Transverse colon (tissue), 4 donors: ENCODE results near the gene ZBTB9. TPM values are rescaled to one million over a fixed set of nuclear protein-coding genes. Genes with fewer than 3 reads are reported as not detected.

Experiments
- DNase-seq: peaks from one replicate; pipeline ENCODE4 v3.0.0-alpha.2; 2019
- H3K27ac ChIP-seq, 4 donors: fragments of 200-600 bp; sonication (generic); 2 replicates each; pipeline ENCODE4 v1.5.1; 2016 to 2018; ENCODE audit warnings: inconsistent platforms in 4 of 4
- H3K27me3 ChIP-seq: fragments of 200-600 bp; sonication (generic); 2 replicates; pipeline ENCODE4 v1.5.1; 2017; ENCODE audit warnings: inconsistent platforms
- H3K36me3 ChIP-seq, 4 donors: fragments of 200-600 bp; sonication (generic); 2 replicates each; pipeline ENCODE4 v1.5.1; 2017 to 2019; ENCODE audit warnings: inconsistent platforms in 4 of 4
- H3K4me1 ChIP-seq, 4 donors: fragments of 200-600 bp; sonication (generic); 2 replicates each; pipeline ENCODE4 v1.5.1; 2017 to 2020; ENCODE audit warnings: inconsistent platforms in 4 of 4
- H3K4me3 ChIP-seq, 4 donors: fragments of 200-600 bp; sonication (generic); 1 replicate in 1 of 4; 2 replicates in 3 of 4; pipeline versions ENCODE4 v1.5.1 to v1.6.1; 2017 to 2019; ENCODE audit warnings: inconsistent platforms in 4 of 4
- H3K9me3 ChIP-seq, 2 donors: fragments of 200-600 bp; sonication (generic); 2 replicates each; pipeline ENCODE4 v1.5.1; 2017 to 2019; ENCODE audit warnings: inconsistent platforms in 2 of 2
- EP300 ChIP-seq: sonication (generic); formaldehyde crosslinking; IDR thresholded peaks from one replicate; pipeline ENCODE4 v1.6.1; 2017; ENCODE audit warnings: antibody characterized with exemption, low read depth
- POLR2A ChIP-seq: fragments of 450-650 bp; IDR thresholded peaks from one replicate; pipeline ENCODE4 v1.6.1; 2016; ENCODE audit warnings: antibody characterized with exemption, mild to moderate bottlenecking, moderate library complexity
- POLR2AphosphoS5 ChIP-seq, 3 donors: sonication (generic); formaldehyde crosslinking; IDR thresholded peaks; one replicate each; pipeline ENCODE4 v1.6.1; 2016; ENCODE audit warnings: antibody characterized with exemption in 3 of 3
- WGBS, 2 donors: methylation state at CpG; one replicate each; pipeline ENCODE4 v1.1.5; 2018; ENCODE audit warnings: low coverage in 1 of 2; 5-methylcytosine and 5-hydroxymethylcytosine counted together
- in situ Hi-C, 4 donors: fragments of 200-750 bp; cut with MboI; loops; one replicate each; pipeline versions ENCODE4 v1.15.0 to v1.15.1; 2017; ENCODE audit warnings: low sequenced_read_pairs in 3 of 4, low pct_ligation_motif_present in 1 of 4, low pct_unique_long_range_greater_than_20kb in 1 of 4
- intact Hi-C: fragments of 100-400 bp; cut with DNase I; formaldehyde crosslinking; loops from one replicate; pipeline ENCODE4 v1.15.1; 2023; ENCODE audit warnings: low total_unique reads
- total RNA-seq, 4 donors: library from RNA; depleted of rRNA; stranded (reverse); fragments of >200 nt; gene quantifications; one replicate each; pipeline ENCODE4 v1.1.0, GENCODE V29; 2016
- TF ChIP-seq, protein P1 (sequence below), 5 experiments: fragments of 200-600 bp in 3 of 5; fragments of 450-650 bp in 2 of 5; sonication (generic) in 3 of 5; IDR thresholded peaks; 1 replicate in 2 of 5; 2 replicates in 3 of 5; pipeline ENCODE4 v1.5.1; 2016 to 2017; ENCODE audit warnings: antibody characterized with exemption in 5 of 5, inconsistent platforms in 3 of 5, mild to moderate bottlenecking in 2 of 5, moderate library complexity in 1 of 5

The ZBTB9 gene
- total RNA-seq, 4 donors from 2014 or later: 2.2 to 3.2 TPM; not detected in 2

GRCh38 chr6:33490621-33491020 is 36.2 kb downstream of the ZBTB9 start:
- Histone ChIP-seq H3K4me3 (no peak overlapping the region), H3K27me3 (no peaks in the 10 kb centered on the region), H3K36me3 (no peaks in the 10 kb centered on the region), H3K27ac (no peak overlapping the region), H3K4me1 (no peaks in the 10 kb centered on the region), H3K9me3 (no peaks in the 10 kb centered on the region)
- DNase-seq: no peak
- 92 to 94% methylated on average over 2 to 6 of the region's 6 CpGs for WGBS, 2 donors
- in situ Hi-C loops (no loop called here), intact Hi-C loops (no loop called here)
- TF ChIP-seq POLR2AphosphoS5 (IDR thresholded peaks at IDR 0.05) (no peak), POLR2A (no peak), EP300 (no peak)
- TF ChIP-seq, protein P1, sequence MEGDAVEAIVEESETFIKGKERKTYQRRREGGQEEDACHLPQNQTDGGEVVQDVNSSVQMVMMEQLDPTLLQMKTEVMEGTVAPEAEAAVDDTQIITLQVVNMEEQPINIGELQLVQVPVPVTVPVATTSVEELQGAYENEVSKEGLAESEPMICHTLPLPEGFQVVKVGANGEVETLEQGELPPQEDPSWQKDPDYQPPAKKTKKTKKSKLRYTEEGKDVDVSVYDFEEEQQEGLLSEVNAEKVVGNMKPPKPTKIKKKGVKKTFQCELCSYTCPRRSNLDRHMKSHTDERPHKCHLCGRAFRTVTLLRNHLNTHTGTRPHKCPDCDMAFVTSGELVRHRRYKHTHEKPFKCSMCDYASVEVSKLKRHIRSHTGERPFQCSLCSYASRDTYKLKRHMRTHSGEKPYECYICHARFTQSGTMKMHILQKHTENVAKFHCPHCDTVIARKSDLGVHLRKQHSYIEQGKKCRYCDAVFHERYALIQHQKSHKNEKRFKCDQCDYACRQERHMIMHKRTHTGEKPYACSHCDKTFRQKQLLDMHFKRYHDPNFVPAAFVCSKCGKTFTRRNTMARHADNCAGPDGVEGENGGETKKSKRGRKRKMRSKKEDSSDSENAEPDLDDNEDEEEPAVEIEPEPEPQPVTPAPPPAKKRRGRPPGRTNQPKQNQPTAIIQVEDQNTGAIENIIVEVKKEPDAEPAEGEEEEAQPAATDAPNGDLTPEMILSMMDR (IDR thresholded peaks at IDR 0.05): no peak

DNA sequence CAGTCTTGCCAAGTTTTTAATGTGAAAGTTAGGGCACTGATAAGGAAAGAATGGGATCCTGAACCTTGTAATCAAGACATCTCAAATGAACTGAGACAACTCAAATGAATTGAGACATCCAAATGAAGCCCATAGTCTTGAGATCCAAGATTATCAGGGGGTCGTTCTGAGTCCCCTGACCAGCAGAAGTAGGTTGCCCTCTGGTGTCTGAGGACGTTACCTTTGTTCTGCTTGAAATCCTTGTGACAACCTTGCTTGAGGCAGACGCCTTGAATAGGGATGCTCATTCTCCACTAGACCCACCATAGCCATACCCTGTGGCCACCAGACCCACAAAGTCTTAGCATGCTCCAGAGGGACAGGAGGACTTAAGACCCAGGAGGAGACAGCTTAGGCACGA is 37.7 kb downstream of the ZBTB9 start:
- no peak for TF ChIP-seq POLR2A
- 44% methylated on average over 4 of the region's 4 CpGs; no CpG with 5 or more reads in 1 of the 2 donors for WGBS, 2 donors

DNA sequence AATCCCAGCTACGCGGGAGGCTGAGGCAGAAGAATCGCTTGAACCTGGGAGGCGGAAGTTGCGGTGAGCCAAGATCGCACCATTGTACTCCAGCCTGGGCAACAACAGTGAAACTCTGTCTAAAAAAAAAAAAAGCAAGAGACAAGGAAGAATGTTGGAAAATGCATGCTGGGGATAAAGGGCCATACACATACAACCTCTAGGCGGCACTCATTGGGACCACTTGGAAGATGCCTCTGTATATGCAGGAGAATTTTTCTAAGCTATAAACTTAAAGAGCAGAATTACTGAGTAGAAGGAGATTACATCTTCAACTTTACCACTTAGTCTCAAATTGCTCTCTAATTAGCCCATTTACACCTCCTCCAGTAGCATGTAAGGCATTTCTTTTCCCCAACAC is 42.8 kb downstream of the ZBTB9 start:
- DNase-seq: no peak
- TF ChIP-seq EP300 (no peak), POLR2AphosphoS5 (IDR thresholded peaks at IDR 0.05) (no peak), POLR2A (no peak)
- TF ChIP-seq, protein P1 (IDR thresholded peaks at IDR 0.05): no peak
- no peak overlapping the region for H3K27ac ChIP-seq
- WGBS, 2 donors: 75 to 98% methylated on average over 1 to 7 of the region's 7 CpGs
- H3K4me3 ChIP-seq: no peak overlapping the region
- intact Hi-C loops: no loop called here
- H3K4me1 ChIP-seq: no peaks in the 10 kb centered on the region
- no peaks in the 10 kb centered on the region for H3K9me3 ChIP-seq
- H3K27me3 ChIP-seq: no peaks in the 10 kb centered on the region
- no peaks in the 10 kb centered on the region for H3K36me3 ChIP-seq
- in situ Hi-C loops: no loop called here

More for the DNA sequence above, 37.7 kb downstream of the ZBTB9 start:
- no peaks in the 10 kb centered on the region for H3K36me3 ChIP-seq
- H3K27me3 ChIP-seq: no peaks in the 10 kb centered on the region
- intact Hi-C loops (no loop called here), in situ Hi-C loops (no loop called here)
- H3K4me1 ChIP-seq: no peaks in the 10 kb centered on the region
- no peak overlapping the region for H3K4me3 ChIP-seq
- no peaks in the 10 kb centered on the region for H3K9me3 ChIP-seq
- no peak overlapping the region for H3K27ac ChIP-seq
- DNase-seq: no peak

- DNase-seq: no peak
- intact Hi-C loops (no loop called here), in situ Hi-C loops (no loop called here)
- no peaks in the 10 kb centered on the region for H3K4me1 ChIP-seq
- H3K27me3 ChIP-seq: no peaks in the 10 kb centered on the region
- TF ChIP-seq, protein P1 (IDR thresholded peaks at IDR 0.05): no peak
- no peak for TF ChIP-seq POLR2A
- TF ChIP-seq POLR2AphosphoS5 (IDR thresholded peaks at IDR 0.05): no peak
- TF ChIP-seq EP300: no peak
- H3K36me3 ChIP-seq: no peaks in the 10 kb centered on the region
- no peak overlapping the region for H3K4me3 ChIP-seq
- 92% methylated on average over 20 of the region's 23 CpGs; no CpG with 5 or more reads in 1 of the 2 donors for WGBS, 2 donors
- no peaks in the 10 kb centered on the region for H3K9me3 ChIP-seq
- H3K27ac ChIP-seq: no peak overlapping the region
Measured at GRCh38 chr6:33502486-33502885, 48.1 kb downstream of the ZBTB9 start.

GRCh38 chr6:33504486-33504885 is 50.1 kb downstream of the ZBTB9 start:
- TF ChIP-seq EP300 (no peak), POLR2A (no peak), POLR2AphosphoS5 (IDR thresholded peaks at IDR 0.05) (no peak)
- TF ChIP-seq, protein P1 (IDR thresholded peaks at IDR 0.05): no peak
- in situ Hi-C loops (no loop called here), intact Hi-C loops (no loop called here)
- H3K4me3 ChIP-seq: no peak overlapping the region
- no peak overlapping the region for H3K27ac ChIP-seq
- H3K27me3 ChIP-seq: no peaks in the 10 kb centered on the region
- no peaks in the 10 kb centered on the region for H3K36me3 ChIP-seq
- no peaks in the 10 kb centered on the region for H3K9me3 ChIP-seq
- DNase-seq: no peak
- no peaks in the 10 kb centered on the region for H3K4me1 ChIP-seq
